HepG2 (cell line): ENCODE data around the gene NUBP2. TPM values are rescaled to one million over a fixed set of nuclear protein-coding genes. Genes with fewer than 3 reads are reported as not detected.

ENCODE experiments used
- ARNT ChIP-seq: fragments of 450-650 bp; IDR thresholded peaks from 2 replicates; pipeline ENCODE4 v1.6.1; 2017
- ATF7-NPFF ChIP-seq: sonication (generic); formaldehyde crosslinking; IDR thresholded peaks from 2 replicates; pipeline ENCODE4 v1.8.1; 2023; ENCODE audit warnings: mild to moderate bottlenecking, low read depth, missing genetic modification reagents, moderate library complexity
- ATM ChIP-seq: fragments of 450-650 bp; IDR thresholded peaks from 2 replicates; pipeline ENCODE4 v1.7.1; 2017; ENCODE audit warnings: mild to moderate bottlenecking, borderline replicate concordance
- CEBPZ ChIP-seq: IDR thresholded peaks from 2 replicates; pipeline ENCODE4 v1.6.1; 2012; ENCODE audit warnings: low read length, improper control_type of control experiment
- CENPBD1 ChIP-seq: sonication (generic); formaldehyde crosslinking; IDR thresholded peaks from 2 replicates; pipeline ENCODE4 v1.8.0; 2022; ENCODE audit warnings: missing genetic modification reagents, low read depth, mild to moderate bottlenecking, borderline replicate concordance
- DRAP1 ChIP-seq: IDR thresholded peaks from 2 replicates; pipeline ENCODE4 v1.6.1; 2016; ENCODE audit warnings: missing genetic modification reagents, missing compliant biosample characterization
- FUBP1 ChIP-seq: sonication (generic); formaldehyde crosslinking; IDR thresholded peaks from 2 replicates; pipeline ENCODE4 v1.5.1; 2020; ENCODE audit warnings: missing genetic modification reagents, mild to moderate bottlenecking, borderline replicate concordance
- HCFC1 ChIP-seq: fragments of 150-350 bp; IDR thresholded peaks from 2 replicates; pipeline ENCODE4 v1.6.1; 2014; ENCODE audit warnings: low read depth, low read length
- HOMEZ ChIP-seq: IDR thresholded peaks from 2 replicates; pipeline ENCODE4 v1.6.1; 2016; ENCODE audit warnings: low read depth
- IKZF4 ChIP-seq: sonication (generic); formaldehyde crosslinking; IDR thresholded peaks from 2 replicates; pipeline ENCODE4 v1.5.1; 2020; ENCODE audit warnings: borderline replicate concordance, mild to moderate bottlenecking, low read depth, missing genetic modification reagents; ENCODE audit errors: not compliant biosample characterization
- JDP2 ChIP-seq: sonication (generic); formaldehyde crosslinking; IDR thresholded peaks from 2 replicates; pipeline ENCODE4 v1.8.1; 2022; ENCODE audit warnings: missing genetic modification reagents, borderline replicate concordance
- MEIS2 ChIP-seq: sonication (generic); formaldehyde crosslinking; IDR thresholded peaks from 2 replicates; pipeline ENCODE4 v1.9.0; 2021; ENCODE audit warnings: mild to moderate bottlenecking, missing genetic modification reagents
- RBFOX2 ChIP-seq: fragments of 200-400 bp; formaldehyde crosslinking; IDR thresholded peaks from 2 replicates; pipeline ENCODE4 v1.6.1; 2017; ENCODE audit warnings: low read depth, mild to moderate bottlenecking, low read length
- REL ChIP-seq: sonication (generic); formaldehyde crosslinking; conservative IDR thresholded peaks from 2 replicates; pipeline ENCODE4 v1.8.0; 2022; ENCODE audit warnings: mild to moderate bottlenecking, missing genetic modification reagents, moderate library complexity
- SMAD1 ChIP-seq: sonication (generic); formaldehyde crosslinking; IDR thresholded peaks from 2 replicates; pipeline ENCODE4 v1.4.0; 2020; ENCODE audit warnings: missing genetic modification reagents, low read depth, mild to moderate bottlenecking, borderline replicate concordance
- SMARCE1 ChIP-seq: fragments of 450-650 bp; IDR thresholded peaks from 2 replicates; pipeline ENCODE4 v1.6.1; 2017; ENCODE audit warnings: borderline replicate concordance
- ZNF34 ChIP-seq: sonication (generic); formaldehyde crosslinking; IDR thresholded peaks from 2 replicates; pipeline ENCODE4 v1.4.0; 2020; ENCODE audit warnings: mild to moderate bottlenecking, missing genetic modification reagents, borderline replicate concordance
- ZNF577 ChIP-seq: sonication (generic); formaldehyde crosslinking; IDR thresholded peaks from 2 replicates; pipeline ENCODE4 v1.4.0; 2020; ENCODE audit warnings: mild to moderate bottlenecking, low read depth, missing genetic modification reagents, borderline replicate concordance
- ZNF605 ChIP-seq: sonication (generic); formaldehyde crosslinking; IDR thresholded peaks from 2 replicates; pipeline ENCODE4 v1.8.0; 2022; ENCODE audit warnings: mild to moderate bottlenecking, missing genetic modification reagents
- ZNF660 ChIP-seq: sonication (generic); formaldehyde crosslinking; IDR thresholded peaks from 2 replicates; pipeline ENCODE4 v1.5.1; 2020; ENCODE audit warnings: mild to moderate bottlenecking, low read depth, missing genetic modification reagents, borderline replicate concordance
- polyA plus RNA-seq, 8 experiments: library from polyadenylated mRNA; depleted of rRNA in 3 of 8; stranded (reverse) in 7 of 8; unstranded in 1 of 8; fragments of >200 nt; fragmentation: Illumina TruSeq in 4 of 8; extraction: Trizol in 4 of 8; gene quantifications; 2 replicates each; pipeline versions ENCODE4 v1.2.1 to v1.2.3, GENCODE V29; 2011 to 2016; ENCODE audit warnings: low read depth in 4 of 8, missing spikeins in 1 of 8, mixed read lengths in 1 of 8; ENCODE audit not compliant: insufficient read depth in 1 of 8
- total RNA-seq, 5 experiments: library from RNA; depleted of rRNA; stranded (reverse); fragments of >200 nt; fragmentation: Illumina TruSeq; extraction: Trizol; gene quantifications; 2 replicates each; pipeline ENCODE4 v1.2.3, GENCODE V29; 2016; ENCODE audit warnings: low read depth in 1 of 5

NUBP2 gene
- total and polyA plus RNA-seq, 2 of the 13 experiments (the other 11 are each of a cell fraction or from before 2014, with no cell fraction given): 25.7 to 61.5 TPM

- TF ChIP-seq HOMEZ (CRISPR knock-in tag): peak; percentile 37; the same call in 1 of the 2 replicates
- no peak for TF ChIP-seq REL (CRISPR knock-in tag)
- TF ChIP-seq ATM: no peak
- TF ChIP-seq ATF7-NPFF (CRISPR knock-in tag): no peak; the same call in 1 of the 2 replicates
- no peak for TF ChIP-seq CEBPZ
- TF ChIP-seq MEIS2: no peak; the same call in 1 of the 2 replicates
- peak; percentile 72 for TF ChIP-seq RBFOX2
- no peak for TF ChIP-seq ARNT
- no peak for TF ChIP-seq ZNF660 (CRISPR knock-in tag)
- TF ChIP-seq FUBP1: no peak
- TF ChIP-seq ZNF34 (CRISPR knock-in tag): no peak
- no peak for TF ChIP-seq CENPBD1 (CRISPR knock-in tag)
- peak; percentile 65 for TF ChIP-seq ZNF605 (CRISPR knock-in tag)
- TF ChIP-seq IKZF4 (CRISPR knock-in tag): peak; percentile 41
- no peak for TF ChIP-seq HCFC1
- TF ChIP-seq ZNF577 (CRISPR knock-in tag): no peak
- TF ChIP-seq SMARCE1: no peak
- TF ChIP-seq DRAP1 (CRISPR knock-in tag): peak; percentile 39; the same call in 1 of the 2 replicates
- no peak for TF ChIP-seq JDP2 (CRISPR knock-in tag)
- no peak for TF ChIP-seq SMAD1 (CRISPR knock-in tag)
Observed at GRCh38 chr16:1828645-1829410, 46.1 kb downstream of the NUBP2 start (continued).
